Keratinocyte (primary cell): ENCODE results near the gene GPR31.

Experiments
- EZH2 ChIP-seq: IDR thresholded peaks from one replicate; pipeline ENCODE4 v1.6.1; 2012; ENCODE audit warnings: inconsistent platforms, mild to moderate bottlenecking, low read length, moderate library complexity
- TF ChIP-seq, protein P1 (sequence below), 3 experiments: IDR thresholded peaks in 1 of 3; conservative IDR thresholded peaks in 1 of 3; optimal IDR thresholded peaks in 1 of 3; 2 replicates in 2 of 3; 3 replicates in 1 of 3; pipeline versions ENCODE3 to v1.5.1; 2011; ENCODE audit warnings: low read length in 3 of 3, mild to moderate bottlenecking in 3 of 3, moderate library complexity in 2 of 3, control low read depth in 1 of 3, inconsistent platforms in 1 of 3; ENCODE audit not compliant: insufficient read depth in 2 of 3; ENCODE audit errors: extremely low read depth in 1 of 3

DNA sequence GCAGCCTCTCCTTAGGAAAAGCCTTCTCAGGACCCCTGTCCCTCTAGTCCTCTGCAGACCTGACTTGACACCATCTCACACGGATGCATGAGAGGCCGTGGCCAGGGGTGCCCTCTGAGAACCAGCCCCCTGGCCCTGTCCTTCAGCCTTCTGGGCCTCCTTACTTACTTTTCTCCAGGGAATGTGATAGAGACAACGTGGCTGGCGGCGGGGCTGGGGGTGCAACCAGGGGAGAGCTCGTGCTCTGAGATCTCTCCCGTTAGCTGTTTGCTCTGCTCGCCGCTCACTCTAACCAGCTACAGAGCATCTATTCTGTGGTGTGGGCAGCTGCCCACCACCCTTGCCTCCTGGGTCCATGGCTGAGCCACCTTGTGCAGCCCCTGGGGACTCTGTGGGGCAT, 14.7 kb downstream of the GPR31 start:
- TF ChIP-seq, protein P1, sequence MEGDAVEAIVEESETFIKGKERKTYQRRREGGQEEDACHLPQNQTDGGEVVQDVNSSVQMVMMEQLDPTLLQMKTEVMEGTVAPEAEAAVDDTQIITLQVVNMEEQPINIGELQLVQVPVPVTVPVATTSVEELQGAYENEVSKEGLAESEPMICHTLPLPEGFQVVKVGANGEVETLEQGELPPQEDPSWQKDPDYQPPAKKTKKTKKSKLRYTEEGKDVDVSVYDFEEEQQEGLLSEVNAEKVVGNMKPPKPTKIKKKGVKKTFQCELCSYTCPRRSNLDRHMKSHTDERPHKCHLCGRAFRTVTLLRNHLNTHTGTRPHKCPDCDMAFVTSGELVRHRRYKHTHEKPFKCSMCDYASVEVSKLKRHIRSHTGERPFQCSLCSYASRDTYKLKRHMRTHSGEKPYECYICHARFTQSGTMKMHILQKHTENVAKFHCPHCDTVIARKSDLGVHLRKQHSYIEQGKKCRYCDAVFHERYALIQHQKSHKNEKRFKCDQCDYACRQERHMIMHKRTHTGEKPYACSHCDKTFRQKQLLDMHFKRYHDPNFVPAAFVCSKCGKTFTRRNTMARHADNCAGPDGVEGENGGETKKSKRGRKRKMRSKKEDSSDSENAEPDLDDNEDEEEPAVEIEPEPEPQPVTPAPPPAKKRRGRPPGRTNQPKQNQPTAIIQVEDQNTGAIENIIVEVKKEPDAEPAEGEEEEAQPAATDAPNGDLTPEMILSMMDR (optimal IDR thresholded peaks at IDR 0.05 in 1 of 3, IDR thresholded peaks at IDR 0.05 in 1 of 3, conservative IDR thresholded peaks at IDR 0.05 in 1 of 3; ENCODE audit: extremely low read depth in 1 of 3, insufficient read depth in 2 of 3, low read length in 3 of 3): no peak
- TF ChIP-seq EZH2: no peak
